Astrocyte (in vitro differentiated cells and primary cell): ENCODE measurements around the gene NAALADL2.

ENCODE experiments used
- EZH2 ChIP-seq: IDR thresholded peaks from 2 replicates; pipeline ENCODE4 v1.6.1; 2012; ENCODE audit warnings: mild to moderate bottlenecking, low read length, inconsistent platforms; ENCODE audit not compliant: insufficient read depth
- TF ChIP-seq, protein P1 (sequence below): IDR thresholded peaks from 2 replicates; pipeline ENCODE4 v1.5.1; 2011; ENCODE audit warnings: low read depth, mild to moderate bottlenecking, inconsistent platforms, low read length, moderate library complexity; ENCODE audit not compliant: insufficient read depth

GRCh38 chr3:175187586-175187985 lies 328.5 kb downstream of the NAALADL2 start:
- TF ChIP-seq, protein P1, sequence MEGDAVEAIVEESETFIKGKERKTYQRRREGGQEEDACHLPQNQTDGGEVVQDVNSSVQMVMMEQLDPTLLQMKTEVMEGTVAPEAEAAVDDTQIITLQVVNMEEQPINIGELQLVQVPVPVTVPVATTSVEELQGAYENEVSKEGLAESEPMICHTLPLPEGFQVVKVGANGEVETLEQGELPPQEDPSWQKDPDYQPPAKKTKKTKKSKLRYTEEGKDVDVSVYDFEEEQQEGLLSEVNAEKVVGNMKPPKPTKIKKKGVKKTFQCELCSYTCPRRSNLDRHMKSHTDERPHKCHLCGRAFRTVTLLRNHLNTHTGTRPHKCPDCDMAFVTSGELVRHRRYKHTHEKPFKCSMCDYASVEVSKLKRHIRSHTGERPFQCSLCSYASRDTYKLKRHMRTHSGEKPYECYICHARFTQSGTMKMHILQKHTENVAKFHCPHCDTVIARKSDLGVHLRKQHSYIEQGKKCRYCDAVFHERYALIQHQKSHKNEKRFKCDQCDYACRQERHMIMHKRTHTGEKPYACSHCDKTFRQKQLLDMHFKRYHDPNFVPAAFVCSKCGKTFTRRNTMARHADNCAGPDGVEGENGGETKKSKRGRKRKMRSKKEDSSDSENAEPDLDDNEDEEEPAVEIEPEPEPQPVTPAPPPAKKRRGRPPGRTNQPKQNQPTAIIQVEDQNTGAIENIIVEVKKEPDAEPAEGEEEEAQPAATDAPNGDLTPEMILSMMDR: no peak
- TF ChIP-seq EZH2: no peak
